GM12878 (cell line): Measurements from ENCODE around the gene DNMT3B. TPM values are rescaled to one million over a fixed set of nuclear protein-coding genes. Genes with fewer than 3 reads are reported as not detected.

Source experiments
- ASH2L ChIP-seq: fragments of 300-600, 200-600 bp; sonication (generic); IDR thresholded peaks from 2 replicates; pipeline ENCODE4 v1.6.1; 2017; ENCODE audit warnings: low read depth, mild to moderate bottlenecking, borderline replicate concordance
- BACH1 ChIP-seq: fragments of 450-650 bp; IDR thresholded peaks from 2 replicates; pipeline ENCODE4 v1.6.1; 2017; ENCODE audit warnings: mild to moderate bottlenecking, borderline replicate concordance
- BCL11A ChIP-seq: IDR thresholded peaks from 2 replicates; pipeline ENCODE4 v1.6.1; 2011; ENCODE audit warnings: low read depth, low read length
- DPF2 ChIP-seq: fragments of 450-650 bp; IDR thresholded peaks from 2 replicates; pipeline ENCODE4 v1.6.1; 2017; ENCODE audit warnings: mild to moderate bottlenecking
- E2F4 ChIP-seq: IDR thresholded peaks from 2 replicates; pipeline ENCODE4 v1.6.1; 2012; ENCODE audit warnings: low read depth, low read length, improper control_type of control experiment
- EGR1 ChIP-seq, 2 experiments: IDR thresholded peaks; 1 replicate in 1 of 2; 2 replicates in 1 of 2; pipeline ENCODE4 v1.6.1; 2011 to 2012; ENCODE audit warnings: low read depth in 2 of 2, low read length in 2 of 2, borderline replicate concordance in 1 of 2, mild to moderate bottlenecking in 1 of 2, moderate library complexity in 1 of 2
- GATAD2B ChIP-seq: fragments of 450-650 bp; conservative IDR thresholded peaks from 2 replicates; pipeline ENCODE4 v1.6.1; 2017; ENCODE audit warnings: low read depth, mild to moderate bottlenecking, moderate library complexity
- IKZF1 ChIP-seq: fragments of 450-650 bp; conservative IDR thresholded peaks from 2 replicates; pipeline ENCODE4 v1.6.1; 2017; ENCODE audit warnings: antibody characterized with exemption, mild to moderate bottlenecking
- KLF5 ChIP-seq: fragments of 450-650 bp; IDR thresholded peaks from 2 replicates; pipeline ENCODE4 v1.6.1; 2014; ENCODE audit warnings: mild to moderate bottlenecking; ENCODE audit not compliant: partially characterized antibody
- NKRF ChIP-seq: fragments of 450-650 bp; conservative IDR thresholded peaks from 2 replicates; pipeline ENCODE4 v1.6.1; 2017; ENCODE audit warnings: mild to moderate bottlenecking, moderate library complexity
- NR2C1 ChIP-seq: fragments of 450-650 bp; IDR thresholded peaks from 2 replicates; pipeline ENCODE4 v1.6.1; 2017; ENCODE audit warnings: antibody characterized with exemption, mild to moderate bottlenecking, moderate library complexity
- NR2F1 ChIP-seq: fragments of 450-650 bp; conservative IDR thresholded peaks from 2 replicates; pipeline ENCODE4 v1.6.1; 2017; ENCODE audit warnings: mild to moderate bottlenecking
- POLR2A ChIP-seq: IDR thresholded peaks from 2 replicates; pipeline ENCODE4 v1.6.1; 2011; ENCODE audit warnings: low read depth, mild to moderate bottlenecking, low read length
- RBBP5 ChIP-seq: fragments of 200-600 bp; sonication (generic); conservative IDR thresholded peaks from 2 replicates; pipeline ENCODE4 v1.6.1; 2016
- TCF3 ChIP-seq: IDR thresholded peaks from 2 replicates; pipeline ENCODE4 v1.6.1; 2012; ENCODE audit warnings: low read depth, mild to moderate bottlenecking, low read length, borderline replicate concordance; ENCODE audit not compliant: insufficient read depth
- ZNF217 ChIP-seq: fragments of 450-650 bp; IDR thresholded peaks from 2 replicates; pipeline ENCODE4 v1.6.1; 2017; ENCODE audit warnings: antibody characterized with exemption, mild to moderate bottlenecking
- ZNF687 ChIP-seq: fragments of 450-650 bp; IDR thresholded peaks from 2 replicates; pipeline ENCODE4 v1.6.1; 2017; ENCODE audit warnings: mild to moderate bottlenecking, moderate library complexity
- ZSCAN29 ChIP-seq: fragments of 450-650 bp; IDR thresholded peaks from 2 replicates; pipeline ENCODE4 v1.6.1; 2017; ENCODE audit warnings: mild to moderate bottlenecking, moderate library complexity
- polyA plus RNA-seq, 11 experiments: library from polyadenylated mRNA; depleted of rRNA in 4 of 11; unstranded in 6 of 11; stranded (reverse) in 5 of 11; fragments of >200 nt; fragmentation: Nextera tagmentation in 4 of 11; fragmentation: Illumina TruSeq in 1 of 11; extraction: Ambion mirVana in 4 of 11; extraction: Trizol in 1 of 11; gene quantifications; 1 replicate in 1 of 11; 2 replicates in 10 of 11; pipeline versions ENCODE4 v1.2.1 to v1.2.3, GENCODE V29; 2011 to 2016; ENCODE audit warnings: inconsistent platforms in 2 of 11, missing spikeins in 2 of 11, low read depth in 1 of 11
- total RNA-seq, 4 experiments: library from RNA; depleted of rRNA in 3 of 4; stranded (reverse); fragments of >200 nt in 3 of 4; fragmentation: Illumina TruSeq in 1 of 4; extraction: Trizol in 1 of 4; gene quantifications; 2 replicates each; pipeline versions ENCODE4 v1.2.1 to v1.2.3, GENCODE V29; 2013 to 2021

The DNMT3B gene
- total and polyA plus RNA-seq, 10 of the 15 experiments (the other 5 are each of a cell fraction or from before 2014, with no cell fraction given): 0.23 to 1.9 (median 1.1) TPM

GRCh38 chr20:32761831-32762753 is at the start of gene DNMT3B (continued):
- TF ChIP-seq EGR1 (IDR thresholded peaks at IDR 0.05; ENCODE audit: borderline replicate concordance in 1 of 2, low read depth in 2 of 2, low read length in 2 of 2) (peak in 1 of 2 experiments; percentile 54; a peak in 2 of 3 replicates), RBBP5 (no peak), ASH2L (no peak), ZNF687 (no peak), DPF2 (peak; percentile 49), IKZF1 (peak; percentile 87), ZSCAN29 (peak; percentile 66; the same call in 1 of the 2 replicates), BCL11A (no peak), TCF3 (0 out of 2 replicates have a peak, but pooled peaks have one; percentile 18), BACH1 (peak; percentile 64; the same call in 1 of the 2 replicates), E2F4 (peak; percentile 77), NKRF (peak; percentile 69; the same call in 1 of the 2 replicates), ZNF217 (0 out of 2 replicates have a peak, but pooled peaks have one; percentile 40), GATAD2B (peak; percentile 61; the same call in 1 of the 2 replicates), NR2C1 (0 out of 2 replicates have a peak, but pooled peaks have one; percentile 34), KLF5 (no peak), POLR2A (peak; percentile 60), NR2F1 (peak; percentile 46)
